ENCODE measurements around the gene NSL1. TPM values are rescaled to one million over a fixed set of nuclear protein-coding genes. Genes with fewer than 3 reads are reported as not detected.

The NSL1 gene
- total RNA-seq, 4 donors from 2014 or later: 17.7 to 46.8 (median 33.5) TPM

- TF ChIP-seq CTCF (IDR thresholded peaks at IDR 0.05; ENCODE audit: low read depth): no peak
Measured at GRCh38 chr1:212780759-212781158, 10.8 kb downstream of the NSL1 start.

DNA sequence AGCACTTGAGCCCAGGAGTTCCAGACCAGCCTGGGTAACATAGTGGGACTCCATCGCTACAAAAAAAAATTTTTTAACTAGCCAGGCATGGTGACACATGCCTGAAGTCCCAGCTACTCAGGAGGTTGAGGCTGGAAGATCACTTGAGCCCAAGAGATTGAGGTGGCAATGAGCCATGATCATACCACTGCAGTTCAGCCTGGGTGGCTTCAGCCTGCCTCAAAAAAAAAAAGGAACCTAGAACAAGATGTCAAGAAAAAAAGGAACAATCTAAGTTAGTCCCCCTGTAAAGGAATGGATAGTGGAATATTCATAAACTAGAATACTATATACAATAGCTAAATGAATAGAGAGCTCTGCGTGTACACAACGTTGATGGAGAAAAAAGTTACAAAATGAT, 14.4 kb downstream of the NSL1 start:
- no peak for TF ChIP-seq CTCF (IDR thresholded peaks at IDR 0.05; ENCODE audit: low read depth)

- TF ChIP-seq CTCF (IDR thresholded peaks at IDR 0.05; ENCODE audit: low read depth): no peak
Measured at GRCh38 chr1:212775241-212775640, 16.3 kb downstream of the NSL1 start.

- no peak for TF ChIP-seq CTCF (IDR thresholded peaks at IDR 0.05; ENCODE audit: low read depth)
Measured at GRCh38 chr1:212774584-212774983, 17.0 kb downstream of the NSL1 start.

DNA sequence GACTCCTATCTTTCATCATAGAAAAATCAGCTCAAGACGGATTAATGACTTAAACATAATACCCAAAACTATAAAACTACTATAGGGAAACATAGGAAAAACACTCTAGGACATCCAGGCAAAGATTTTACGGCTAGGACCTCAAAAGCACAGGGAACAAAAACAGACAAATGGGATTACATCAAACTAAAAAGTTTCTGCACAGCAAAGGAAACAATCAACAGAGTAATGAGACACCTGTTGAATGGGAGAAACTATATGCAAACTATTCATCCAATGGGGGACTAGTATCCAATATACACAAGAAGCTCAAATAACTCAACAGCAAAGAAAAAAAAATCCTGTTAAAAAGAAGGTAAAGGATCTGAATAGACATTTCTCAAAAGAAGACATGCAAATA, 18.6 kb downstream of the NSL1 start:
- no peak for TF ChIP-seq CTCF (IDR thresholded peaks at IDR 0.05; ENCODE audit: low read depth)

DNA sequence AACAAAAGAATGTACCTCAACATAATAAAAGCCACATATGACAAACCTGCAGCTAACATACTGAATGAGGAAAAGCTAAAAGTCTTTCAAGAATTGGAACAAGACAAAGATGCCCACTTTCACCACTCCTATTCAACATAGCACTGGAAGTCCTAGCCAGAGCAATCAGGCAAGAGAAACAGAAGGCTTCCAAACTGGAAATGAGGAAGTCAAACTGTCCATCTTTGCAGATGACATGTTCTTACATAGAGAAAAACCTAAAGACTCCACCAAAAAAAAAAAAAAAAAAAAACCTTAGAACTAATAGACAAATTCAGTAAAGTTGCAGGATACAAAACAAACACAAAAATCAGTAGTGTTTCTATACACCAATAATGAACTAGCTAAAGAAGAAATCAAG, 20.2 kb downstream of the NSL1 start:
- TF ChIP-seq CTCF (IDR thresholded peaks at IDR 0.05; ENCODE audit: low read depth): no peak

DNA sequence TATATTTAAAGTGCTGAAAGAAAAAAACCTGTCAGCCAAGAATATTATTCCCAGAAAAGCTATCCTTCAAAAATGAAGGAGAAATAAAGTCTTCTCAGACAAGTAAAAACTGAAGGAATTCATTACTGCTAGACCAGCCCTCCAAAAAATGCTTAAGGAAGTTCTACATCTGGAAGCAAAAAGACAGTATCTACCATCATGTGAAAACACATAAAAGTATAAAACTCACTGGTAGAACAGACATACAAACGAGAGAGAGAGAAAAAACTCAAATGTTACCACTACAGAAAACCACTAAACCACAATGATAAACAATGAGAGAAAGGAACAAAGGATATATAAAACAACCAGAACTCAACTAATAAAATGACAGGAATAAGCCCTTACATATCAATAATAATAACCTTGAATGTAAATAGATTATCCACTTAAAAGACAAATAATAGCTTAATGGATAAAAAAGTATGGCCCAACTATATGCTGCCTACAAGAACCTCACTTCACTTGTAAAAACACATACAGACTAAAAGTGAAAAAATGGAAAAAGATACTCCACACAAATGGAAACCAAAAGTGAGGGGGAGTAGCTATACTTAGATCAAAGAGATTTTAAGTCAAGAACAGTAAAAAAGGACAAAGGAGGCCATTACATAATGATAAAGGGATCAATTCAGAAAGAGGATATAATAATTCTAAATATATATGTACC, 22.0 kb downstream of the NSL1 start:
- no peak for TF ChIP-seq CTCF (IDR thresholded peaks at IDR 0.05; ENCODE audit: low read depth)

Data from subcutaneous adipose tissue (tissue), 4 donors.